GM21390 (cell line): ENCODE data around the gene PCDH15.
A peak's percentile ranks its signal among the peaks of the same experiment; 100 is the strongest.
"Not testable (repeated sequence)": the region's sequence is repeated elsewhere in the genome, so short reads cannot be mapped to it uniquely, and the experiment has no call there.

Experiments
- ATAC-seq: cut with Tn5 transposase; IDR thresholded peaks from one replicate; pipeline ENCODE4 v1.9.1; 2021; ENCODE audit not compliant: unreplicated experiment

Gene PCDH15

GRCh38 chr10:54576541-54576940 lies 224.5 kb downstream of the PCDH15 start:
- ATAC-seq = no peak

- no peak for ATAC-seq
Measured at GRCh38 chr10:54559498-54559897, 241.5 kb downstream of the PCDH15 start.

GRCh38 chr10:54554028-54554427 lies 247.0 kb downstream of the PCDH15 start:
- ATAC-seq = no peak

GRCh38 chr10:54550016-54550415 lies 251.0 kb downstream of the PCDH15 start:
- ATAC-seq = no peak

- ATAC-seq = no peak
Measured at GRCh38 chr10:54531296-54531695, 269.7 kb downstream of the PCDH15 start.

- ATAC-seq = no peak
Measured at GRCh38 chr10:54530299-54530698, 270.7 kb downstream of the PCDH15 start.

GRCh38 chr10:54525816-54526215 lies 275.2 kb downstream of the PCDH15 start:
- no peak for ATAC-seq

GRCh38 chr10:54515244-54515643 lies 285.8 kb downstream of the PCDH15 start:
- not testable (repeated sequence) for ATAC-seq

GRCh38 chr10:54503863-54504262 lies 297.2 kb downstream of the PCDH15 start:
- ATAC-seq = no peak

GRCh38 chr10:54501929-54502328 lies 299.1 kb downstream of the PCDH15 start:
- ATAC-seq = no peak

- ATAC-seq = no peak
Measured at GRCh38 chr10:54496852-54497251, 304.2 kb downstream of the PCDH15 start.

GRCh38 chr10:54487743-54488142 lies 313.3 kb downstream of the PCDH15 start:
- ATAC-seq = no peak

GRCh38 chr10:54485971-54486370 lies 315.1 kb downstream of the PCDH15 start:
- no peak for ATAC-seq

- ATAC-seq = no peak
Measured at GRCh38 chr10:54484186-54484585, 316.8 kb downstream of the PCDH15 start.

- ATAC-seq = no peak
Measured at GRCh38 chr10:54478601-54479000, 322.4 kb downstream of the PCDH15 start.

GRCh38 chr10:54477738-54478137 lies 323.3 kb downstream of the PCDH15 start:
- ATAC-seq = no peak

GRCh38 chr10:54470324-54470631 lies 330.8 kb downstream of the PCDH15 start:
- ATAC-seq = no peak

- no peak for ATAC-seq
Measured at GRCh38 chr10:54469587-54470323, 331.3 kb downstream of the PCDH15 start.

GRCh38 chr10:54454271-54454670 lies 346.8 kb downstream of the PCDH15 start:
- ATAC-seq = no peak

- no peak for ATAC-seq
Measured at GRCh38 chr10:54449056-54449455, 352.0 kb downstream of the PCDH15 start.

GRCh38 chr10:54444170-54444569 lies 356.9 kb downstream of the PCDH15 start:
- no peak for ATAC-seq

- no peak for ATAC-seq
Measured at GRCh38 chr10:54441275-54441674, 359.8 kb downstream of the PCDH15 start.

GRCh38 chr10:54434782-54435181 lies 366.2 kb downstream of the PCDH15 start:
- ATAC-seq = peak; percentile 69
